Endothelial cell (in vitro differentiated cells): Measurements from ENCODE around the gene TLX3. TPM values are rescaled to one million over a fixed set of nuclear protein-coding genes. Genes with fewer than 3 reads are reported as not detected.
"Not testable (repeated sequence)": the region's sequence is repeated elsewhere in the genome, so short reads cannot be mapped to it uniquely, and the experiment has no call there.

ENCODE experiments used
- DNase-seq: peaks from one replicate; pipeline ENCODE4 v3.0.0; 2021; ENCODE audit warnings: low spot score
- H3K27ac Mint-ChIP-seq: one replicate; pipeline ENCODE4 v1.8.0; 2021; ENCODE audit warnings: mixed read lengths, inconsistent platforms; ENCODE audit not compliant: unreplicated experiment
- H3K27me3 Mint-ChIP-seq: one replicate; pipeline ENCODE4 v1.8.0; 2021; ENCODE audit warnings: mild to moderate bottlenecking, moderate library complexity, mixed read lengths, inconsistent platforms; ENCODE audit not compliant: unreplicated experiment
- H3K36me3 Mint-ChIP-seq: one replicate; pipeline ENCODE4 v1.8.0; 2021; ENCODE audit warnings: mild to moderate bottlenecking, low read depth, mixed read lengths, inconsistent platforms; ENCODE audit not compliant: unreplicated experiment
- H3K4me1 Mint-ChIP-seq: one replicate; pipeline ENCODE4 v1.8.0; 2021; ENCODE audit warnings: mild to moderate bottlenecking, mixed read lengths, inconsistent platforms; ENCODE audit not compliant: unreplicated experiment
- H3K4me3 Mint-ChIP-seq: one replicate; pipeline ENCODE4 v1.8.0; 2021; ENCODE audit warnings: mild to moderate bottlenecking, mixed read lengths, inconsistent platforms; ENCODE audit not compliant: unreplicated experiment
- H3K9me3 Mint-ChIP-seq: one replicate; pipeline ENCODE4 v1.8.0; 2021; ENCODE audit warnings: mixed read lengths, inconsistent platforms; ENCODE audit not compliant: unreplicated experiment
- total RNA-seq: library from RNA; stranded (reverse); fragmentation: NEBNext Ultra II Directional; extraction: Animal tissue kit (Norgen Biotek cat#: 25700); gene quantifications from one replicate; pipeline ENCODE4 v1.2.1, GENCODE V29; 2021; ENCODE audit not compliant: unreplicated experiment
- TF ChIP-seq, protein P1 (sequence below): fragments of 200-600 bp; sonication (generic); IDR thresholded peaks from one replicate; pipeline ENCODE4 v1.5.0; 2021; ENCODE audit warnings: antibody characterized with exemption; ENCODE audit not compliant: unreplicated experiment

Gene TLX3
- total RNA-seq, 1 donor from 2014 or later: 0.23 TPM

DNA sequence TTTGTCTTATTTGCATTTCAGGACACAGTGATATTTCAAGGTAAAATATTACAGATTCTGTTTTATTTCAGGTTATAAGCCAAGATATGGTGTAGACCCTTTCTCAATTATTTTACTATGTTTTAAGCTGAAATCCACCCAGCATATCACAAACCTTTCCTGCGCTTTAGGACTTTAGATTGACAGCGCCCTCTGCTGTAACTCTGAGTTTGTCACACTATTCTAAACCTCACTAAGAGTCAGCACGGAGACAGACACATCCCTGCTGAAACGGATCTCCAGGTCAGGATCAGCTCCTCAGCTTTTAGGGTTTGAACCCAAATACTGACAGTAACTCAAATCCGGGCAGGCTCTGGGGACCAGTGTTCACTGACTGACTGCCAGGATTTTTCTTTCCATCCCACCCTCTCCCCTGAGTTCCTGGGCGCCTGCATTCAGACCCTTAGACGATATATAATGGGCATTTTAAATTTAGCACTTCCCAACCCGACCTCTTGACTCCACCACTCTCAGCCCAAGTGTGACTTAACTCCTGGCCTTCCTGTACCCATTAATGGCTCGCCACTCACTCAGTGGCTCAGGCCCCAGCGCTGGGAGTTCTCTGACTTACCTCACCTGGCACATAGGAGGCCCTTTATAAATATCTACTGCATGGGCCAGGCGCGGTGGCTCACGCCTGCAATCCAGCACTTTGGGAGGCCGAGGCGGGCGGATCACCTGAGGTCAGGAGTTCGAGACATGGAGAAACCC is 33.5 kb downstream of the TLX3 start:
- DNase-seq: peak; percentile 58
- Mint-ChIP-seq H3K36me3 (no peaks in the 10 kb centered on the region), H3K27ac (no peak overlapping the region), H3K27me3 (no peaks in the 10 kb centered on the region), H3K9me3 (no peaks in the 10 kb centered on the region), H3K4me1 (no peaks in the 10 kb centered on the region), H3K4me3 (no peak overlapping the region)
- TF ChIP-seq, protein P1, sequence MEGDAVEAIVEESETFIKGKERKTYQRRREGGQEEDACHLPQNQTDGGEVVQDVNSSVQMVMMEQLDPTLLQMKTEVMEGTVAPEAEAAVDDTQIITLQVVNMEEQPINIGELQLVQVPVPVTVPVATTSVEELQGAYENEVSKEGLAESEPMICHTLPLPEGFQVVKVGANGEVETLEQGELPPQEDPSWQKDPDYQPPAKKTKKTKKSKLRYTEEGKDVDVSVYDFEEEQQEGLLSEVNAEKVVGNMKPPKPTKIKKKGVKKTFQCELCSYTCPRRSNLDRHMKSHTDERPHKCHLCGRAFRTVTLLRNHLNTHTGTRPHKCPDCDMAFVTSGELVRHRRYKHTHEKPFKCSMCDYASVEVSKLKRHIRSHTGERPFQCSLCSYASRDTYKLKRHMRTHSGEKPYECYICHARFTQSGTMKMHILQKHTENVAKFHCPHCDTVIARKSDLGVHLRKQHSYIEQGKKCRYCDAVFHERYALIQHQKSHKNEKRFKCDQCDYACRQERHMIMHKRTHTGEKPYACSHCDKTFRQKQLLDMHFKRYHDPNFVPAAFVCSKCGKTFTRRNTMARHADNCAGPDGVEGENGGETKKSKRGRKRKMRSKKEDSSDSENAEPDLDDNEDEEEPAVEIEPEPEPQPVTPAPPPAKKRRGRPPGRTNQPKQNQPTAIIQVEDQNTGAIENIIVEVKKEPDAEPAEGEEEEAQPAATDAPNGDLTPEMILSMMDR: peak; percentile 54

DNA sequence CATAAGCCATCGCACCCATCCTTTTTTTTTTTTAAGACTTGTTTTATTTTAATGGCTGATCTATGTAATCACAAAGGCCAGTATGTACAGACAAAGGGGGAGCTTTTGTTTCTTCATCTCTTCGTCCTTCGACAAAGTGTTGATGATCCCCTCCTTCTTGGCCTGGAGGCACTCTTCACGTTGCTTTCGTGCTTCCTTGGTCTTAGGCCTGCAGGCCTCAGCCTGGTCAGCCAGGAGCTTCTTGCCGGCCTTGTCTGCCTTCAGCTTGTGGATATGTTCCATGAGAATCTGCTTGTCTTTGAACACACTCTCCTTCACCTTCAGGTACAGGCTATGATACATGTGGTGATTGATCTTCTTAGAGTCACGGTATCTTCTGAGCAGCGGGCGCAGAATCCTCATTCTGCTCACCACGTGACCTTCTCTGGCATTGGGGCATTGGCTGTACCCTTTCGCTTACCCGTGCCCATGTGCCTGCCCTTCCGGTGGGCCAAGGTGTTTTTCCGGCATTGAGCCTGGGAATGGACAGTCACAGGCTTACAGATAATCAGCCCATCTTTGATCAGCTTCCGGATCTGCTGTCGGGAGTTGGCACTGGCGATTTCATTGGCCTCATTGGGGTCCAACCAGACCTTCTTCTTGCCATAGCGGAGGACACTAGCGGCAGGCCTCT is 36.0 kb downstream of the TLX3 start:
- H3K36me3 Mint-ChIP-seq: no peaks in the 10 kb centered on the region
- no peaks in the 10 kb centered on the region for H3K27me3 Mint-ChIP-seq
- no peak overlapping the region for H3K27ac Mint-ChIP-seq
- H3K4me1 Mint-ChIP-seq: no peaks in the 10 kb centered on the region
- H3K9me3 Mint-ChIP-seq: no peaks in the 10 kb centered on the region
- TF ChIP-seq, protein P1: no peak
- H3K4me3 Mint-ChIP-seq: no peak overlapping the region
- no peak for DNase-seq

DNA sequence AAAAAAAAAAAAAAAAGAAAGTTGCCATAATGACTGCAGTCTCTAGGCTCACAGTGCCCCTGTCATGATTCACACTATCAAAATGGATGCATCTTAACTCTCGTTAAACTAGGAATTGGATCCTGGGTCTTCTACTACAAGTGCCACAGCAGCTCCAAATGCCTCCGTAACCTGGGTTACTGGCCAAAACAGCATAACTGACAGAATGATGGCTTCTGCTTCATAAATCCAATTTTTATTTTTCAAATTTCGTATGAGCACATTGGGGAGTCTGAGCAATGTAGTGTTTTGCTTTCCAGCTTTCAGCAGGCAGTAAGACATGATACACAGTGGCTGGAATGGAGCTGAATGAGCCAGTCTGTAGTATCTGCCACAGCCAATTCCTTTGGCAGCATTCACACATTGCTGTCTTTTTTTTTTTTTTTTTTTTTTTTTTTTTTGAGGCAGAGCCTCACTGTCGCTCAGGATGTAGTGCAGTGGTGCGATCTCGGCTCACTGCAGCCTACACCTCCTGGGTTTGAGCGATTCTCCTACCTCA is 42.6 kb downstream of the TLX3 start:
- no peak for DNase-seq
- no peak overlapping the region for H3K27ac Mint-ChIP-seq
- no peak overlapping the region for H3K4me3 Mint-ChIP-seq
- H3K36me3 Mint-ChIP-seq: no peaks in the 10 kb centered on the region
- H3K4me1 Mint-ChIP-seq: no peaks in the 10 kb centered on the region
- peaks cover 2% of the 10 kb centered on the region for H3K27me3 Mint-ChIP-seq
- no peaks in the 10 kb centered on the region for H3K9me3 Mint-ChIP-seq
- TF ChIP-seq, protein P1: no peak

DNA sequence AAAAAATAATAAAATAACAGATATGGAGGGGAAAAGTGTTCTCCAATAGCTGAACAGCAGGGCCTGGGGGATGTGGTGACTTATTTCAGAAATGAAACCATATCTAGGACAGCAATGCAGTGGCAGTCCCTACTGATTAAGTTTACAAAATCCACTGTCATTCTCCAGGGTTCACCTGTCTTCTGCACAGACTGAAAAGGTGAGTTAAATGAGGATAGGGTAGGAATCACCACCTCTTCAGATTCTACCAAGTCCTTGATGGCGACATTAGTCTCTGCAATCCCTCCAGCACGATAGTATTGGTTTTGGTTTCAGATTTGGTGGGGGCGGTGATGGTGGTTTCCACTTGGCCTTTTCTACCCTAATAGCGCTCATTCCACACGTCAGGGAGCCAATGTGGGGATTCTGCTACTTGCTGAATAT is 46.3 kb downstream of the TLX3 start:
- H3K4me3 Mint-ChIP-seq: no peak overlapping the region
- TF ChIP-seq, protein P1: no peak
- no peaks in the 10 kb centered on the region for H3K4me1 Mint-ChIP-seq
- DNase-seq: no peak
- no peak overlapping the region for H3K27ac Mint-ChIP-seq
- peaks cover 2% of the 10 kb centered on the region for H3K27me3 Mint-ChIP-seq
- no peaks in the 10 kb centered on the region for H3K9me3 Mint-ChIP-seq
- no peaks in the 10 kb centered on the region for H3K36me3 Mint-ChIP-seq

DNA sequence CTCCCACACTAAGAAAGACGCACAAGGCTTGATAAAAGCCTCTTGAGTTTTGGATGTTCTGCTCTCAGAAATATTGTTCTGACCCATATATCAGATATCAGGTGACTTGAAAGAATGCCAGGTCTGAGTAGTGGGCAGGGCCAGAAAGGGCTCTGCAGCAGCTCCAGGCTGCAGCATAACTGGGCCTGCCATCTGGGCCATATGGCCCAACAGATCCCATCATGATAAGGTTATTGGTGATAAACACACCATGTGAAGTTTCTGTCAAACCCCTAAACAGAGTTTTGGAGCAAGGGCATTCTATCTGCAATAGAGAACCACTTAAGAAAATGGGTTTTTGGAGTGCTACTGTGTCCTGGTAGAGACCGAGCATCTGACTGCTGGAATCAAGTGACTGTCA is 48.8 kb downstream of the TLX3 start:
- TF ChIP-seq, protein P1: no peak
- peaks cover 2% of the 10 kb centered on the region for H3K27me3 Mint-ChIP-seq
- no peaks in the 10 kb centered on the region for H3K4me1 Mint-ChIP-seq
- no peak overlapping the region for H3K27ac Mint-ChIP-seq
- H3K9me3 Mint-ChIP-seq: no peaks in the 10 kb centered on the region
- no peak overlapping the region for H3K4me3 Mint-ChIP-seq
- no peak for DNase-seq
- H3K36me3 Mint-ChIP-seq: no peaks in the 10 kb centered on the region

DNA sequence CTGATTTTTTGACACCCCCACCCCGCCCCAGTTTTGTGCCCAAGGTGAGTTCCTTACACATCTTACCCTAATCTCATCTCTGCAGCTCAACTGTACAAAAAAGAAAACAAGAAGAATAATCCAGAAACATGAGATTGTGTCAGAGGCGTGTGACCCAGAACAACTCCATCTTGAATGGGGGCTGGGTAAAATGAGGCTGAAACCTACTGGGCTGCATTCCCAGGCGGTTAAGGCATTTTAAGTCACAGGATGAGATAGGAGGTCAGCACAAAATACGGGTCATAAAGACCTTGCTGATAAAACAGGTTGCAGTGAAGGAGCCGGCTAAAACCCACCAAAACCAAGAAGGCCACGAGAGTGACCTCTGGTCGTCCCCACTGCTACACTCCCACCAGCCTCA is 52.1 kb downstream of the TLX3 start:
- H3K27ac Mint-ChIP-seq, H3K9me3 Mint-ChIP-seq, DNase-seq, H3K36me3 Mint-ChIP-seq, H3K4me1 Mint-ChIP-seq, H3K4me3 Mint-ChIP-seq, H3K27me3 Mint-ChIP-seq: not testable (repeated sequence)
